Activated naive CD8-positive, alpha-beta T cell treated with anti-CD3 and anti-CD28 coated beads, Interleukin-2, amount 10 ng/mL, durations not matched to agents 7 days and 5 days (primary cell): Measurements from ENCODE around the gene AKAP14. TPM values are rescaled to one million over a fixed set of nuclear protein-coding genes. Genes with fewer than 3 reads are reported as not detected.
A peak's percentile ranks its signal among the peaks of the same experiment; 100 is the strongest.
"Not testable (repeated sequence)": the region's sequence is repeated elsewhere in the genome, so short reads cannot be mapped to it uniquely, and the experiment has no call there.

Experiments used
- ATAC-seq: fragments of 150-1000 bp; cut with Tn5 transposase; one replicate; pipeline ENCODE4 v1.10.0; 2021; ENCODE audit warnings: low read depth, moderate library complexity
- POLR2A ChIA-PET: fragments of 350-600 bp; sonication (Branson Sonifier 250); formaldehyde crosslinking; loops from one replicate; lab custom pipeline; 2021; ENCODE audit warnings: antibody characterized with exemption; lab: Charles Lee
- DNase-seq: peaks from one replicate; pipeline ENCODE4 v3.0.0; 2021
- H3K27ac Mint-ChIP-seq: one replicate; pipeline ENCODE4 v1.8.0; 2022; ENCODE audit warnings: mild to moderate bottlenecking, mixed read lengths
- H3K27me3 Mint-ChIP-seq: one replicate; pipeline ENCODE4 v1.8.0; 2022; ENCODE audit warnings: mild to moderate bottlenecking, moderate library complexity, mixed read lengths
- H3K36me3 Mint-ChIP-seq: one replicate; pipeline ENCODE4 v1.8.0; 2021; ENCODE audit warnings: mild to moderate bottlenecking, mixed read lengths
- H3K4me1 Mint-ChIP-seq: one replicate; pipeline ENCODE4 v1.8.0; 2021; ENCODE audit warnings: mixed read lengths
- H3K4me3 Mint-ChIP-seq: one replicate; pipeline ENCODE4 v1.8.0; 2022; ENCODE audit warnings: mild to moderate bottlenecking, moderate library complexity, mixed read lengths
- H3K9me3 Mint-ChIP-seq: one replicate; pipeline ENCODE4 v1.8.0; 2021; ENCODE audit warnings: mixed read lengths
- total RNA-seq, 2 experiments: library from RNA; stranded (reverse); gene quantifications; one replicate each; pipeline ENCODE4 v1.2.3, GENCODE V29; 2021

Gene AKAP14
- total RNA-seq, 2 experiments from 2014 or later = not detected

GRCh38 chrX:119942831-119943184 is 47.1 kb downstream of the AKAP14 start:
- Mint-ChIP-seq H3K9me3 (no peaks in the 10 kb centered on the region), H3K4me3 (peak overlapping the region; percentile 100), H3K27me3 (no peaks in the 10 kb centered on the region), H3K27ac (peak overlapping the region; percentile 99), H3K4me1 (peaks cover 16% of the 10 kb centered on the region), H3K36me3 (peaks cover 1% of the 10 kb centered on the region)
- ATAC-seq (peak; percentile 24), DNase-seq (no peak)
- POLR2A ChIA-PET = interaction anchor here (1.0 to 1.9 kb wide), 2 partner anchors 13 to 121 kb away, joined by 4 to 7 read pairs; no protein-coding TSS in a partner anchor

DNA sequence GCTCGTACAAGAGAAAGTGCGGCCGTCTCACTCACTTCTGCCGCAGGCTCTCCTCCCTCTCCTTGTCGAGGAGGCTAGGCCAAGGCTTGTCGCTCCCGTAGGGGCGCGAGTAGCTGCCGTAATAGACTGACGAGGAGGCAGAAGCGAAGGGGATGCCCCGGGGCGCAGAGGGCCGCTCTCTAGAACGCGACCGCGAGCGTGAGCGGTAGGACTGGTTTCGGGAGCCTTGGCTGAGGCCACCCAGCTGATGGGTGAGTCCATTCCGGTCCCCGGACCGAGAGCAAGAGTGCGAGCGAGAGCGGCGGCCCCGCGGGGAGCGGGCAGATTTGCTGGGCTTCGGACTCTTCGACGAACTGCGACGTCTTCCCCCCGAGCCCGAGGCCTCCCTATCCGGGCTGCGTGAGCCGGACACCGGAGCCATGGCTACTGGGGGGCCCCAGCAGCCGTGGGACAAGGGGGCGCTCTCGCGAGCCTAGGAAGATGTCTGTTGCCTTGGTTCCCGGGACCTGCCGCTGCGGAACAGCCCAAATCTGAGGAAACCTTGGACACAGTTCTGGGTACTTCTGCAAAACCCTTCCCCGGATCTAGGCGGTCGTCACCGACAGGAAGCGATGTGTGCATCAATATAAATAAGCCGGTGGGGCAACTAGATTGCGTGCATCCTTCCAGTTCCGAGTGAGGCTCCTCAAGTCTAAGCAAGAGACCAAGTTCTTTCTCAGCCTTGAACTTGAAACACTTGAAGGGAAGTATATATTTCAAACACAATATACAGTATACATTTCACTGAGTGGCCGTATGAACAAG is 47.7 kb downstream of the AKAP14 start, which contains the start of gene NKAP:
Gene NKAP (minus strand): TSS at position 567 of the 804 bp plus-strand sequence. CDS start 146 bp downstream, at position 421.
- Mint-ChIP-seq H3K27me3 (peaks cover under 1% of the 10 kb centered on the region), H3K27ac (peak within 1 kb of the TSS; percentile 99), H3K4me3 (peak within 1 kb of the TSS; percentile 100), H3K4me1 (peaks cover 17% of the 10 kb centered on the region), H3K9me3 (no peaks in the 10 kb centered on the region), H3K36me3 (peaks cover 1% of the 10 kb centered on the region)
- POLR2A ChIA-PET = interaction anchor here (1.0 to 1.9 kb wide), 2 partner anchors 12 to 122 kb away, joined by 4 to 7 read pairs; no protein-coding TSS in a partner anchor
- ATAC-seq (peak; percentile 83), DNase-seq (peak; percentile 78)

- Mint-ChIP-seq H3K36me3 (peaks cover 1% of the 10 kb centered on the region), H3K27me3 (peaks cover 7% of the 10 kb centered on the region), H3K9me3 (no peaks in the 10 kb centered on the region), H3K4me3 (no peak overlapping the region), H3K4me1 (peaks cover 21% of the 10 kb centered on the region), H3K27ac (no peak overlapping the region)
- DNase-seq (no peak), ATAC-seq (no peak)
- POLR2A ChIA-PET = no interaction called here
These were observed 49.8 kb downstream of the AKAP14 start for GRCh38 chrX:119945481-119945880.

GRCh38 chrX:119948381-119948780 is 52.7 kb downstream of the AKAP14 start:
- Mint-ChIP-seq H3K4me3 (no peak overlapping the region), H3K4me1 (peaks cover 8% of the 10 kb centered on the region), H3K36me3 (no peaks in the 10 kb centered on the region)

GRCh38 chrX:119954374-119954773 is 58.7 kb downstream of the AKAP14 start:
- Mint-ChIP-seq H3K36me3 (no peaks in the 10 kb centered on the region), H3K4me3 (no peak overlapping the region), H3K27ac (no peak overlapping the region), H3K27me3 (peaks cover 46% of the 10 kb centered on the region), H3K4me1 (peaks cover 21% of the 10 kb centered on the region), H3K9me3 (peaks cover 4% of the 10 kb centered on the region)
- DNase-seq (no peak), ATAC-seq (no peak)
- POLR2A ChIA-PET = no interaction called here

More at GRCh38 chrX:119948381-119948780, 52.7 kb downstream of the AKAP14 start:
- Mint-ChIP-seq H3K27ac (no peak overlapping the region), H3K27me3 (peaks cover 20% of the 10 kb centered on the region), H3K9me3 (no peaks in the 10 kb centered on the region)
- DNase-seq = no peak
- ATAC-seq = no peak
- POLR2A ChIA-PET = no interaction called here

GRCh38 chrX:119955807-119956570 is 60.3 kb downstream of the AKAP14 start:
- peak overlapping the region; percentile 39 for H3K4me3 Mint-ChIP-seq
- peaks cover 21% of the 10 kb centered on the region for H3K4me1 Mint-ChIP-seq
- H3K27ac Mint-ChIP-seq = peak overlapping the region; percentile 38
- POLR2A ChIA-PET = interaction anchor here (1.4 to 1.8 kb wide), 2 partner anchors 13 to 165 kb away, joined by 5 to 7 read pairs; partner anchors contain the start of genes NKAP and RPL39
- ATAC-seq (peak; percentile 63), DNase-seq (peak; percentile 72)
- H3K36me3 Mint-ChIP-seq, H3K9me3 Mint-ChIP-seq: not testable (repeated sequence)
- H3K27me3 Mint-ChIP-seq = peaks cover 57% of the 10 kb centered on the region

GRCh38 chrX:119960625-119961024 is 64.9 kb downstream of the AKAP14 start:
- no peak for DNase-seq
- Mint-ChIP-seq H3K4me3 (no peak overlapping the region), H3K27me3 (peaks cover 44% of the 10 kb centered on the region), H3K9me3 (peaks cover 4% of the 10 kb centered on the region), H3K36me3 (no peaks in the 10 kb centered on the region), H3K4me1 (peaks cover 11% of the 10 kb centered on the region), H3K27ac (no peak overlapping the region)
- ATAC-seq = no peak
- POLR2A ChIA-PET = no interaction called here

DNA sequence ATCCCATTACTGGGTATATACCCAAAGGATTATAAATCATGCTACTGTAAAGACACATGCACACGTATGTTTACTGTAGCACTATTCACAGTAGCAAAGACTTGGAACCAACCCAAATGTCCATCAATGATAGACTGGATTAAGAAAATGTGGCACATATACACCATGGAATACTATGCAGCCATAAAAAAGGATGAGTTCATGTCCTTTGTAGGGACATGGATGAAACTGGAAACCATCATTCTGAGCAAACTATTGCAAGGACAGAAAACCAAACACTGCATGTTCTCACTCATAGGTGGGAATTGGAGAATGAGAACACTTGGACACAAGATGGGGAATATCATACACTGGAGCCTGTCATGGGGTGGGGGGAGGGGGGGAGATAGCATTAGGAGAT is 71.1 kb downstream of the AKAP14 start:
- POLR2A ChIA-PET, H3K4me1 Mint-ChIP-seq, DNase-seq: not testable (repeated sequence)

More for the DNA sequence above, 71.1 kb downstream of the AKAP14 start:
- not testable (repeated sequence) for H3K27ac Mint-ChIP-seq, H3K36me3 Mint-ChIP-seq, ATAC-seq, H3K9me3 Mint-ChIP-seq, H3K4me3 Mint-ChIP-seq
- H3K27me3 Mint-ChIP-seq = peaks cover 15% of the 10 kb centered on the region

Other genes with a start within 250 kb of the AKAP14 start
- 100 to 1,000 TPM; 257 to 274 TPM for gene SEPTIN6, start 202.7 kb upstream of the AKAP14 start, total RNA-seq
- gene SOWAHD, start 137.3 kb upstream of the AKAP14 start, total RNA-seq = 1 to 10 TPM; 1.7 to 2.1 TPM
- gene RPL39, start 104.3 kb upstream of the AKAP14 start, total RNA-seq = 1,000 to 10,000 TPM; 2,169 to 2,323 TPM
- 10 to 100 TPM; 11.1 to 11.3 TPM for gene UPF3B, start 42.9 kb upstream of the AKAP14 start, total RNA-seq
- 10 to 100 TPM; 36.7 to 37.5 TPM for gene RNF113A, start 24.2 kb upstream of the AKAP14 start, total RNA-seq
- 10 to 100 TPM; 93.1 to 98.1 TPM for gene NDUFA1, start 24.1 kb upstream of the AKAP14 start, total RNA-seq
- gene NKAP, start 47.9 kb downstream of the AKAP14 start, total RNA-seq = 10 to 100 TPM; 10.3 to 11.4 TPM
- gene RHOXF2B, start 181.8 kb downstream of the AKAP14 start, total RNA-seq = not detected
- gene RHOXF1, start 220.0 kb downstream of the AKAP14 start, total RNA-seq = under 1 TPM in 1 of 2 experiments, not detected in 1; 0.42 TPM